Mammary epithelial cell (primary cell): Measurements from ENCODE around the gene GCSAM.

ENCODE experiments used
- EZH2 ChIP-seq: IDR thresholded peaks from 2 replicates; pipeline ENCODE4 v1.6.1; 2012; ENCODE audit warnings: low read length, inconsistent platforms, borderline replicate concordance
- TF ChIP-seq, protein P1 (sequence below), 2 donors: IDR thresholded peaks in 1 of 2; conservative IDR thresholded peaks in 1 of 2; 2 replicates each; pipeline ENCODE4 v1.5.1; 2011 to 2012; ENCODE audit warnings: inconsistent platforms in 2 of 2, low read length in 2 of 2, mild to moderate bottlenecking in 2 of 2, control low read depth in 1 of 2, low read depth in 1 of 2; ENCODE audit not compliant: insufficient read depth in 1 of 2; ENCODE audit errors: extremely low read depth in 1 of 2

DNA sequence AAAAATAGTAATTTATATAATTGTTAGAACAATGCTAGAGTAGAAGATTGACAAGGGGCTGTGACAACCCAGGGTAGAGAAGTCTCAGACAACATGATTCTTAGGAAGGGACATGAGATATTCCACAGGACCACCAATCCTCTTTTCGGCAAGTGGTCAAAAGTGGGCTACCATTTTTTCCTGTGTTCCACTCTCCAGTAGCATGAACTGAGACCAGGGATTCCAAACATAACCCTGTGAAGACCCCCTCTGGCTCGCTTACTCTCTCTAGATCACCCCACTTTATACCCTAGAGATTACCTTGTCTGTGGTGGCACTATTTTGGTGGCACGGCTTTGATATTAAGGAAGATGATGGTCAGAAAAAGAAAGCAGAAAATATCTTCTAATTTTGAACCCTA is 960 bp downstream of the GCSAM start:
- TF ChIP-seq, protein P1, sequence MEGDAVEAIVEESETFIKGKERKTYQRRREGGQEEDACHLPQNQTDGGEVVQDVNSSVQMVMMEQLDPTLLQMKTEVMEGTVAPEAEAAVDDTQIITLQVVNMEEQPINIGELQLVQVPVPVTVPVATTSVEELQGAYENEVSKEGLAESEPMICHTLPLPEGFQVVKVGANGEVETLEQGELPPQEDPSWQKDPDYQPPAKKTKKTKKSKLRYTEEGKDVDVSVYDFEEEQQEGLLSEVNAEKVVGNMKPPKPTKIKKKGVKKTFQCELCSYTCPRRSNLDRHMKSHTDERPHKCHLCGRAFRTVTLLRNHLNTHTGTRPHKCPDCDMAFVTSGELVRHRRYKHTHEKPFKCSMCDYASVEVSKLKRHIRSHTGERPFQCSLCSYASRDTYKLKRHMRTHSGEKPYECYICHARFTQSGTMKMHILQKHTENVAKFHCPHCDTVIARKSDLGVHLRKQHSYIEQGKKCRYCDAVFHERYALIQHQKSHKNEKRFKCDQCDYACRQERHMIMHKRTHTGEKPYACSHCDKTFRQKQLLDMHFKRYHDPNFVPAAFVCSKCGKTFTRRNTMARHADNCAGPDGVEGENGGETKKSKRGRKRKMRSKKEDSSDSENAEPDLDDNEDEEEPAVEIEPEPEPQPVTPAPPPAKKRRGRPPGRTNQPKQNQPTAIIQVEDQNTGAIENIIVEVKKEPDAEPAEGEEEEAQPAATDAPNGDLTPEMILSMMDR (conservative IDR thresholded peaks at IDR 0.05 in 1 of 2, IDR thresholded peaks at IDR 0.05 in 1 of 2; ENCODE audit: extremely low read depth in 1 of 2, insufficient read depth in 1 of 2, low read depth in 1 of 2, low read length in 2 of 2), result no peak
- TF ChIP-seq EZH2, result no peak
